ENCODE results near the gene CMC2.

The CMC2 gene

DNA sequence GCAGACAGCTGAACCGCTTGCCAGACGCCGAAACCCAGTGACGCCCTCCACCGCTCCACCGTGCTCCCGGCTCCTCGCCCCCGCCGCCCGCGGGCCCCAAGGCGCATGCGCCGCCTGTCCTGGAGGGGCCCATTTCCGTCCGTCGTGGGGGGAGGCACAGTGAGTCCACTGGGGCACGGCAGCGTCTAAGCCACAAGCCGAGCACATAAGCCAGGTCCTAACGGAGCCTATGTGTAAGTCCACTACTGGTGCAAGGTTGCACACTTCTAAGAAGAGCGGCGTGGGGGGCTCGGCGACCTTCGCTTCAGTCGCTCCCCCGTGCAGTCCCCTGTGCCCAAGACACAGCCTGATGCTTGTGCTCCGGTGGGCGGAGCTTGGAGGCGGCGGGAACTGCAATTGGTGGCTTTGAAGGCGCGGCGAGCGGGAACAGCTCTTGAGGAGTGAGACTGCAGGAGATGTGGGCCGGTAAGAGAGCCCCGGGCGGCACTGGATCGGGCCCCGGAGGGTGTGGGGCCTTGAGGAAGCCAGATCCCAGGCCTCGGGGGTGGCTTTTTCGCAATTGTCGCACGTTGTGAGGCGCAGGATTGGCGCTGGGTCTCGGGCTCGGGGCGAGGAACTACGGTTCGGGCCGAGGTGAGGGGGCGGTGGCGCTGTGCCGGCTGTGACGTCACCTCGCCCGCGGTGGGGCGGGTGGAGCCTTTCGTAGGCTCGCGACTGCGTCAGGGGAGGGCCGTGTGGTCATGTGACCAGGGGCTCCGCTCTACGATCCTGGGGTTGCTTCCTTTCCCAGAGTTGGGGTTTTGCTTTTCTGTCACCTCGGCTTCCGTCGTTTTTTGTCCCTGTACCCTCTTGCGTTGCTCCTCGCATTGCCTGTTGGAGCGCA, at the start of gene CMC2, which contains the start of gene CENPN:
Gene CMC2, minus strand, starts transcription at position 73 of the 883 bp plus-strand sequence. CDS start 9,491 bp downstream, outside the sequence.
Gene CENPN, plus strand, starts transcription at position 402 of the 883 bp plus-strand sequence. CDS start 4,726 bp downstream, outside the sequence.
- DNase-seq (ENCODE audit: low read depth in 2 of 2): peak; percentile 97

DNA sequence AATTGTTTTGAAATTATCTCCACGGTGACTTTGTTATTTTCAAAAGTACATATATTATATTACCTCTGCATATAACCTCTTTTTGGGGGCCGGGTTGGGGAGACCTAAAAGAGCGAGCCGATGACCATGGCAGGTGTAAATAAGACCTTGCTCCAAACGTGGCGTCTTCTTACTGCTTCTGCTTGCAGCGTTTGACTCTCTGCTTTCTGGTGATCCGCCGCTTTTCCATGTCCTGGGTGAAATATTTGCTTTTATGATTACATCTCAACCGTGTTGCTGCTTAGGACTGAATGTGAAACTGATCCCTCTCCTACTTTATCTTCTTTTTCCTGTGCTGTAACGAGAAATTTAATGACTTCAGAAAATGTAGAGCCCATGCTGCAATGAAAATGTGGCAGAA, 47.1 kb upstream of the CMC2 start:
- no peak for DNase-seq (ENCODE audit: low read depth in 2 of 2)

DNA sequence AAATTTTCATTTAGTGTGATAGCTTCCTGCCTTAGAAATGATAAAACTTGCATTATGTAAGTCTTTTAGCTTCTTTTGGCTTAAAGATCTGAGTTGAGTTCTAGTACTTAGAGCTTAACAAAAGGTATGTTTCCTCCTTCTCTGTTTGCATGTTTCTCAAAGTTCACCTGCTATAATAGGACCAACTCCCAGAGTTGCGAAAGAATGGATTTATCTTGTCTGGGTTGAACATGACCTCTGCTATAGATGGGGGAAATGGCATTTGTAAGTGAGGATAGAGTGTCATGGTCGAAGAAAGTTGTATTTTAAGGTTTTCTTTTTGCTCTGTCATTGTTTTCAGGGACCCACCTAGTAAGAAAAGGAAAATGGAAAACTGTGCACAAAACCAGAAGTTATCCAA, 36.1 kb upstream of the CMC2 start:
- no peak for DNase-seq (ENCODE audit: low read depth in 2 of 2)

DNA sequence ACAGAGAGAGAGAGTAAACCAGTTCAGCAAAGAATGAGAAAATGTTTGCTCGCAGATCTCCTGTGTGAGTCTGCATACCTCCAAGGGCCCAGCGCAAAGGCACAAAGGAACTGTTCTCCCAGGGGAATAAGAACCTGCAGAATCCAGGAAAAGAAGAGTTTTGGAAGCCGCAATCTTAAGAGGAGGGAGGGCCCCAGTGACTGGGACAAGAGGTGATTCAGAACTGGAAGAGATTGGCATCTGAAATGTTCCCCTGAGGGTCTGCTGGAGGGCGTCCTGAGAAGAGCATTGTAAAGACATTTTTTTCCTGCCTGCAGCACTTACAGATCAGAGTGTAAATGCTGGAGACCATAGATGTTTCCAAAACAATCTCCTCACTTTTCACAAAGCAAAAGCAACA, 35.0 kb upstream of the CMC2 start:
- DNase-seq (ENCODE audit: low read depth in 2 of 2): no peak

GRCh38 chr16:81040842-81041241, 34.2 kb upstream of the CMC2 start:
- DNase-seq (ENCODE audit: low read depth in 2 of 2): no peak

GRCh38 chr16:81040131-81040530, 33.4 kb upstream of the CMC2 start:
- DNase-seq (ENCODE audit: low read depth in 2 of 2): no peak

DNA sequence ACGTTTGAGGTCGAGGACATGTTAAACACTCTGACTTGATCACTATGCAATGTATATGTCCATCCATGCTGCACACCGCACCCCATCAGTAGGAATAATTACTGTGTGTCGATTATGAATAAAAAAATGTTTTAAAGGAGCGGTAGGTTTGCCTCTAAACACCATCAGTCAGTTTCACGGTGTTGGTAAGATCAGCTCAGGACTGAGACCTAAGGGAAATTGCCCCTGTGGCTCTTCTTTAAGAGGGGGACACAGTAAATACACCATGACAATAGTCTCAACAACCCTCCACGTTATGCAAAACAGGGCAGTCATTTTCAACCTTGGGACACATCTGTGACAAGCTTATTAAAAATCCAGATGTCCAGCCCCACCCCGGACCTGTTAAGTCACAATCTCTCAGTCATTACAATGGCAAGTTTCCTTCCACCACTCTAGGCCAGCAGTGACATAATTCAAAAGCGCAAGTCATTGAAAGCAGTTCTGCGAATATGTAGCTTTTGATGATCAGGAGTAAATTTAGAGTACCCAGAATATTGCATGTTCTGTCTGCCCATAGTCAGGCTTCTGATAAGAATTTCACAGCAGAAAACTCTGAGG, 30.2 kb upstream of the CMC2 start:
- no peak for DNase-seq (ENCODE audit: low read depth in 2 of 2)

DNA sequence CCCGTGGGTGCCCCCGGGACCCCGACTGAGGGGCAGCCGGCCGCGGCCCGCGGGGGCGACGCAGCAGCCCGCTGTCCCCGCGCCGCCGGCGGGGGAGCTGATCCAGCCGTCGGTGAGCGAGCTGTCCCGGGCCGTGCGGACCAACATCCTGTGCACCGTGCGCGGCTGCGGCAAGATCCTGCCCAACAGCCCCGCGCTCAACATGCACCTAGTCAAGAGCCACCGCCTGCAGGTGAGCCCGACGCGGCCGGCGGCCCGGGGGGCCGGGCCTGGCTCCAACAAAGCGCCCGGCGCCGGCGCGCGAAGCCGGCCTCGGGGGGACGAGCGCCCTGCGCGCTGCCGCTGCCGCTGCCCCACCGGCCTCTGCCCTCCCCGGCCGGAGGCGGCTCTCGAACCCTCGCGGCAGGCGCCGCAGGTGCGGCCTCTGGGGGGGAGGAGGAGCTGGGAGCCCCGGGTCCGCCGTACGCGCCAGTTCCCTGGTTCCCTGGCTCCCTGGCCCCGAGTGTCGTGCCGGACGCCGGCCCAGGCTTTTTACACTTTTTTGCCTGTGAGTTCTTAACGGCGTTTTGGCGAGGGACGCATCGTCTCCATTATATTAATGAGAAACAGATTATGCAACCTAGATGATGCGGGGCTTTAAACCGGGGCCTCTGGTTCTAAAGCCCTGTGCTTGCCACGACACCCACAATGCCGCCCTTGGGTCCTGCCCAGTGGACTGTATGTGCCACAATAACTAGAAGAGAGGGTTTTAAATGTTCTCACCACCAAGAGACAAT, 29.5 kb upstream of the CMC2 start:
- no peak for DNase-seq (ENCODE audit: low read depth in 2 of 2)

GRCh38 chr16:81035398-81035974, 28.8 kb upstream of the CMC2 start, which contains the start of gene ATMIN:
TSS of gene ATMIN (plus strand) at chr16:81035842. CDS start at chr16:81035871, 29 bp downstream.
- peak; percentile 65 to 86 for DNase-seq (ENCODE audit: low read depth in 2 of 2)

DNA sequence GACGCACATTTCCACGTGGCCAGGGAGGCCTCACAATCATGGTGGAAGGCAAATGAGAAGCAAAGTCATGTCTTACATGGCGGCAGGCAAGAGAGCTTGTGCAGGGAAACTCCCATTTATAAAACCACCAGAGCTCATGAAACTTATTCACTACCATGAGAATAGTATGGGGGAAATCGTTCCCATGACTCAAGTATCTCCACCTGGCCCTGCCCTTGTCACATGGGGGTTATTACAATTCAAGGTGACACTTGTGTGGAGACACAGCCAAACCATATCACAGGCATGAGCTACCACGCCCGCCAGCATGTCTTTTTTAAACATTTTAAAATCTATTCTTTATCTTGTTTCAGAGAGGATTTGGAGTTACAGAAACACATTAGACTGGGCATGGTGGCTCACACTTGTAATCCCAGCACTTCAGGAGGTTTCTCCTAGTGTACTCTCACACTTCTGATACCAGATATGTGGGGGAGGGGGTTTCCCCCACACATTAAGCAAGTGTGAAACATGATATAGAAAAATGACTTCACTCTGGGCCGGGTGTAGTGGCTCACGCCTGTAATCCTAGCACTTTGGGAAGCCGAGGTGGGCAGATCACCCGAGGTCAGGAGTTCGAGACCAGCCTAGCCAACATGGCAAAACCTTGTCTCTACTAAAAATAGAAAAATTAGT, 23.4 kb upstream of the CMC2 start:
- DNase-seq (ENCODE audit: low read depth in 2 of 2): no peak

GRCh38 chr16:81026429-81026828, 19.7 kb upstream of the CMC2 start:
- DNase-seq (ENCODE audit: low read depth in 2 of 2): no peak

DNA sequence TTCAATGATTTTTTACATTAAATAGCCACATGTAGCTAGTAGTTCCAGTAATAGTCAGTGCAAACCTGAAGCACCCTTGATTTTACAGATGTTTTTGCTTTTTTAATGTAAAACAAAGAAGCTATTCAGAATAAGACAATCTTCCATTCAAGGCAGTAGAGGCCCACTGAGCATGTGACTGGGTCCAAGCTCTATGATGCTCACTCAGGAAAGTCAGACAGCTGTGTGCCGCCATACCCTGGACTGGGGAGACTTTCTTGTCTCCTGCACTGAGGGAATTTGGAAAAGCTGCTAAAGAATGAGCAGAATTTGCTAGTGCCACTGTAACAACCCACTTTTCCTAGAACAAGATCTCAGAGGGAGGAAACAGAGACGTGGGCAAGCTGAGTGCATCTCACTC, 11.8 kb upstream of the CMC2 start:
- DNase-seq (ENCODE audit: low read depth in 2 of 2): no peak

GRCh38 chr16:81014672-81015071, 8.0 kb upstream of the CMC2 start:
- DNase-seq (ENCODE audit: low read depth in 2 of 2): no peak

DNA sequence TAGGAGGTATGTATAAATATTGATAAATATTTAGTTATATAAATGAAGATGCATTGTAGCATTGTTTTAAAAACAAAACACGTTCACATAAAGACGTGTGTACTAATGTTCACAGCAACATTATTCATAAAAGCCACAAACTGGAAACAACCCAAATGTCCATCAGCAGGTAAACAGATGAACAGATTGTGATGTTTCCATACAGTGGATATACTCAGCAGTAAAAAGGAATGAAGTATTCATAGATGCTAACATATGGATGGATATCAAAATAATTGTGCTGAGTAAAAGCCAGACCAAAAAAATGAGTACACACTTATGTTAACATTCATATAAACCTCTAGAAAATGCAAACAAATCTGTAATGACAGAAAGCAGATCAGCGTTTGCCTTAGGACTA, 6.3 kb upstream of the CMC2 start:
- DNase-seq (ENCODE audit: low read depth in 2 of 2): no peak

GRCh38 chr16:81008505-81008789, 1.8 kb upstream of the CMC2 start:
- DNase-seq (ENCODE audit: low read depth in 2 of 2): no peak

- DNase-seq (ENCODE audit: low read depth in 2 of 2): peak; percentile 47 to 72
Measured at GRCh38 chr16:81006211-81006812, 373 bp downstream of the CMC2 start.

- no peak for DNase-seq (ENCODE audit: low read depth in 2 of 2)
Measured at GRCh38 chr16:81005610-81006161, 999 bp downstream of the CMC2 start.

GRCh38 chr16:81004646-81005353, 1.9 kb downstream of the CMC2 start:
- DNase-seq (ENCODE audit: low read depth in 2 of 2): no peak

- no peak for DNase-seq (ENCODE audit: low read depth in 2 of 2)
Measured at GRCh38 chr16:81003610-81004460, 2.9 kb downstream of the CMC2 start.

All from stimulated activated CD8-positive, alpha-beta memory T cell treated with anti-CD3 and anti-CD28 coated beads, Interleukin-7, amount 100 ng/mL, for 4 hours (primary cell).